PC-9 (cell line): ENCODE measurements around the gene RGS19. TPM values are rescaled to one million over a fixed set of nuclear protein-coding genes. Genes with fewer than 3 reads are reported as not detected.
A peak's percentile ranks its signal among the peaks of the same experiment; 100 is the strongest.

Experiments
- BruUV-seq: library from RNA; stranded (reverse); fragments of 400-500 nt; replicated peaks from 2 replicates; lab custom pipeline; 2021; lab: Mats Ljungman, UMichigan
- CTCF ChIA-PET: fragments of 300-600 bp; sonication (Branson Sonifier 250); formaldehyde crosslinking; loops from one replicate; lab custom pipeline; 2022; ENCODE audit warnings: antibody characterized with exemption; lab: Charles Lee
- POLR2A ChIA-PET: fragments of 300-600 bp; sonication (Branson Sonifier 250); formaldehyde crosslinking; loops from one replicate; lab custom pipeline; 2022; ENCODE audit warnings: antibody characterized with exemption; ENCODE audit not compliant: unreplicated experiment; lab: Charles Lee
- DNase-seq, 2 experiments: peaks; one replicate each; pipeline versions ENCODE4 v3.0.0 to v3.0.0-alpha.2; 2015 to 2022; ENCODE audit warnings: mixed read lengths in 1 of 2
- H2AFZ ChIP-seq: fragments of 200-600 bp; sonication (generic); 2 replicates; pipeline ENCODE4 v1.8.1; 2017; ENCODE audit warnings: antibody characterized with exemption
- H3F3A ChIP-seq: fragments of 200-600 bp; sonication (generic); 2 replicates; pipeline ENCODE4 v1.8.1; 2017; ENCODE audit warnings: antibody characterized with exemption, mild to moderate bottlenecking, low read depth; ENCODE audit not compliant: insufficient read depth
- H3K27ac ChIP-seq: fragments of 200-600 bp; sonication (generic); 2 replicates; pipeline ENCODE4 v1.6.1; 2016; ENCODE audit warnings: mixed run types
- H3K27me3 ChIP-seq: fragments of 200-600 bp; sonication (generic); 2 replicates; pipeline ENCODE4 v1.6.1; 2016; ENCODE audit warnings: low read depth, mixed run types; ENCODE audit not compliant: insufficient read depth
- H3K36me3 ChIP-seq: fragments of 200-600 bp; sonication (generic); 2 replicates; pipeline ENCODE4 v1.6.1; 2016; ENCODE audit warnings: low read depth, mixed run types
- H3K4me1 ChIP-seq: fragments of 200-600 bp; sonication (generic); replicated peaks from 2 replicates; pipeline ENCODE4 v1.6.1; 2016; ENCODE audit warnings: mixed run types; ENCODE audit not compliant: insufficient read depth
- H3K4me2 ChIP-seq: fragments of 200-600 bp; sonication (generic); 2 replicates; pipeline ENCODE4 v1.6.1; 2017; ENCODE audit warnings: mixed run types
- H3K4me3 ChIP-seq: fragments of 200-600 bp; sonication (generic); 2 replicates; pipeline ENCODE4 v1.6.1; 2016; ENCODE audit warnings: mixed run types
- H3K79me2 ChIP-seq: fragments of 200-600 bp; sonication (generic); 2 replicates; pipeline ENCODE4 v1.6.1; 2017; ENCODE audit warnings: low read depth, mixed run types
- H3K9me2 ChIP-seq: fragments of 200-600 bp; sonication (generic); 2 replicates; pipeline ENCODE4 v1.8.1; 2017; ENCODE audit warnings: mild to moderate bottlenecking; ENCODE audit not compliant: insufficient read depth
- H3K9me3 ChIP-seq: fragments of 200-600 bp; sonication (generic); 2 replicates; pipeline ENCODE4 v1.8.1; 2016; ENCODE audit warnings: low read depth; ENCODE audit not compliant: insufficient read depth
- H4K20me1 ChIP-seq: fragments of 200-600 bp; sonication (generic); 2 replicates; pipeline ENCODE4 v1.8.1; 2017; ENCODE audit not compliant: insufficient read depth
- EZH2 ChIP-seq: fragments of 200-600 bp; sonication (generic); IDR thresholded peaks from 2 replicates; pipeline ENCODE4 v1.8.0; 2017; ENCODE audit warnings: antibody characterized with exemption, low read depth
- intact Hi-C: fragments of 100-400 bp; cut with micrococcal nuclease; formaldehyde crosslinking; loops from one replicate; pipeline ENCODE4 v1.10.0; 2022; ENCODE audit not compliant: unreplicated experiment
- total RNA-seq: library from RNA; stranded (reverse); gene quantifications from 2 replicates; pipeline ENCODE4 v1.2.3, GENCODE V29; 2021
- TF ChIP-seq, protein P1 (sequence below): fragments of 200-600 bp; sonication (generic); conservative IDR thresholded peaks from 2 replicates; pipeline ENCODE4 v1.6.1; 2017; ENCODE audit warnings: mixed run types, antibody characterized with exemption, mild to moderate bottlenecking, moderate library complexity

RGS19 gene
- total RNA-seq, 1 experiment from 2014 or later = 33.3 TPM

DNA sequence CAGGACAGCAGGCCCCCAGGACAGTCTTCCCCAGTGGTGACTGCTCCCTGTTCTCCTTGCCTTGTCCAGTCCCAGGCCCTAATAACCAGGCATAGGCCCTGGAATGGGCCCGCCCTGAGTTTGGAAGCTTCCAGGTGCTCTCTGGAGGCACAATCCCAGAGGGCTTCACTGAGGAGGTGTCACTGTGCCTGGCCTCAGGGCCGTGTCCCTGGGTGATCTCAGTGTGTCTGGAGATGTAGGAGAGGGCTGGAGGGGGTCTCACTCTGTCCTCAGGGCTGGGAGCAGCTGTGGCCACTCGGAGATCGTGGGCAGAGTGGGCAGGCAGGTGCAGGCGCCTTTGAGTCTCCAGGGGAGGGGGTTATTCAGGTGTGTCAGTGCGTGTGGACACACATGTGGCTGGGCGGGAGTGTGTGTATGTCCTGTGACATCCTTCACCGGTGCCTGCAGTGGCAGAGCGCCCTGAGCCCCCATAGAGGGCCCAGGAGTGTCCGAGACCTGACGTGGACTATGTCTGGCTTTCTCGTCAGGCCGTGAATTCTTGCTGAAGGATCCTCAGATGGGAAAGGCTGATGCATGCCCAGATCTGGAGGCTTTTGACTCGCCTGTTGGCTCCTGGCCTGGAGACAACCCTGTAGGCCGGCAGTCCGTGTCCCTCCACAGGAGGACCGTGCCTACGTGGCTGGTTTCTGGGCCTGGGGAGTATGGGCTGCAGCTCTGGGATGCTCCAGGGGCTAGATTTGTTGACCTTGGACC is 33.5 kb upstream of the RGS19 start:
- no peaks in the 10 kb centered on the region for H3K9me2 ChIP-seq
- H3F3A ChIP-seq = no peaks in the 10 kb centered on the region
- TF ChIP-seq, protein P1, sequence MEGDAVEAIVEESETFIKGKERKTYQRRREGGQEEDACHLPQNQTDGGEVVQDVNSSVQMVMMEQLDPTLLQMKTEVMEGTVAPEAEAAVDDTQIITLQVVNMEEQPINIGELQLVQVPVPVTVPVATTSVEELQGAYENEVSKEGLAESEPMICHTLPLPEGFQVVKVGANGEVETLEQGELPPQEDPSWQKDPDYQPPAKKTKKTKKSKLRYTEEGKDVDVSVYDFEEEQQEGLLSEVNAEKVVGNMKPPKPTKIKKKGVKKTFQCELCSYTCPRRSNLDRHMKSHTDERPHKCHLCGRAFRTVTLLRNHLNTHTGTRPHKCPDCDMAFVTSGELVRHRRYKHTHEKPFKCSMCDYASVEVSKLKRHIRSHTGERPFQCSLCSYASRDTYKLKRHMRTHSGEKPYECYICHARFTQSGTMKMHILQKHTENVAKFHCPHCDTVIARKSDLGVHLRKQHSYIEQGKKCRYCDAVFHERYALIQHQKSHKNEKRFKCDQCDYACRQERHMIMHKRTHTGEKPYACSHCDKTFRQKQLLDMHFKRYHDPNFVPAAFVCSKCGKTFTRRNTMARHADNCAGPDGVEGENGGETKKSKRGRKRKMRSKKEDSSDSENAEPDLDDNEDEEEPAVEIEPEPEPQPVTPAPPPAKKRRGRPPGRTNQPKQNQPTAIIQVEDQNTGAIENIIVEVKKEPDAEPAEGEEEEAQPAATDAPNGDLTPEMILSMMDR = no peak
- TF ChIP-seq EZH2 = no peak
- H3K4me2 ChIP-seq = no peak overlapping the region
- H3K36me3 ChIP-seq = no peaks in the 10 kb centered on the region
- H3K27me3 ChIP-seq = peaks cover 80% of the 10 kb centered on the region
- peak in 1 of 2 experiments; percentile 35 for DNase-seq
- H3K9me3 ChIP-seq = no peaks in the 10 kb centered on the region
- no peak overlapping the region for H3K27ac ChIP-seq
- no peak overlapping the region for H3K4me3 ChIP-seq
- POLR2A ChIA-PET = no interaction called here
- CTCF ChIA-PET = no interaction called here
- BruUV-seq = no TSS peak
- intact Hi-C loops = no loop called here
- no peaks in the 10 kb centered on the region for H4K20me1 ChIP-seq
- no peak overlapping the region for H2AFZ ChIP-seq
- no peaks in the 10 kb centered on the region for H3K79me2 ChIP-seq
- H3K4me1 ChIP-seq = no peaks in the 10 kb centered on the region

DNA sequence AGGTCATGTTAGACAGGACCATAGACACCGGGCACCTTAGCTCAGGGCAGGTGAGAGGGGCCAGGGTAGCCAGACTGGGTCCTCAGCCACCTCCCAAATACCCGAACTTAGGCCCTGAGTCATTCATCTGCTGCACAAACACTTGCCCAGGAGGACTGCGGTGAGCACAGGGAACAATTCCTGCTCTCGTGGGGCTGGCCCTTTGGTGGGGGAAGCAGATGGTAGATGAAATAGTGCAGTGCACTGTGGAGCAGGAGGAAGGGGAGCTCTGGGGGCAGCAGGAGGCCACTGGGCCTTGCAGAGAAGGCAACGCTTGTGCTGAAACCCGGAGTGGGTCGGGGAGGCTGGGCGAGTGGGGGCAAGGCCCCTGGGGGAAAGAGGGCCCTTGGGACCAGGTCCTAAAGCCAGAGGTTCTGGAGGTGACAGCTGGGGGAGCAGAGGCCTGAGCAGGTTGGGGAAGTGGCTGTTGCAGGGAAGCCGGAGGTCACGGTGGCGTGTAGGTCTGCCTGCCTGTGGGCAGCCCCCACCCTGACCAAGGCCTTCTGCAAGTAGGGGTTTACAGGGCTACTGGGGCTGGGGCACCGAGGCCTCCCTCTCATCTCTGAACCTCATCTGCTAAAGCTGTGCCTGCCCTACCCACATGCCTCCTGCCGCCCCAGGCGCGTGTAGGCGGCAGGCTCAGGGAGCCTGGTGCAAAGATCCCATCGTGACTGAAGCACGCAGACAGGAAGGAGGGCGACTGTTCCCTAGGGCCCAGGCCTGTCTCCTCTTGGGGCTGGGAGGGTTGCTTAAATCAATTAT is 32.7 kb upstream of the RGS19 start:
- POLR2A ChIA-PET = no interaction called here
- H3K79me2 ChIP-seq = no peaks in the 10 kb centered on the region
- intact Hi-C loops = no loop called here
- no peaks in the 10 kb centered on the region for H3K36me3 ChIP-seq
- H3K27ac ChIP-seq = no peak overlapping the region
- H3K9me3 ChIP-seq = no peaks in the 10 kb centered on the region
- no peaks in the 10 kb centered on the region for H4K20me1 ChIP-seq
- CTCF ChIA-PET = no interaction called here
- H3K9me2 ChIP-seq = no peaks in the 10 kb centered on the region
- peaks cover 88% of the 10 kb centered on the region for H3K27me3 ChIP-seq
- H2AFZ ChIP-seq = no peak overlapping the region
- no peak overlapping the region for H3K4me3 ChIP-seq
- H3F3A ChIP-seq = no peaks in the 10 kb centered on the region
- TF ChIP-seq, protein P1 = no peak
- no peak for TF ChIP-seq EZH2
- BruUV-seq = no TSS peak
- no peak overlapping the region for H3K4me2 ChIP-seq
- no peaks in the 10 kb centered on the region for H3K4me1 ChIP-seq
- DNase-seq = peak in 1 of 2 experiments; percentile 13

DNA sequence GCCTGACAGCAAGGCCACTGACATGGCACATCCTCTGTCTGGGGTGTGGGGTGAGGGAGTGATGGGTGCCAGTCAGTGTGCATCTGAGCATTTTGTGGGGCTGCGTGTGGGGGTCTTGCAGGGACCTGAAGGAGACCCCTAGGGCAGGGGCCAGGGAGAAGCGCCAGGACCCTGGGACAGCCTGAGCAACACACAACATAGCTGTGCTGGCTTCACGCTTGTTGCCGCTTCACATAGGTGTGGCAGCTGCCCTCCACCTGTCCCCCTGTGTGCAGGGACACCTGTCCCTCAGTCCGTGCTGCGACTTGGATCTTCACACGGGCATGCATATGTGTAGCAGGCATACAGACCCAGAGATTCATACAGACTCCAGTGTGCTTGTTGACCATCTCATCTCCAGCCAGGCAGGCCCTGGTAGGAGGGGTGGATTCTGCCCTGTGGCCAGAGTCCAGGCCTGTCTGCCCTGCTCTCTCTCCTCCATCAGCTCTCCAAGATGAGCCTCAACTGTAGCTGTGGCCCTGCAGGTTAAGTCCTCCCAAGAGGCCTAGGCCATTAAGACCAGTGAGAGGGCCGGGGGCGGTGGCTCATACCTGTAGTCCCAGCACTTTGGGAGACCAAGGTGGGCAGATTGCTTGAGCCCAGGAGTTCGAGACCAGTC is 31.2 kb upstream of the RGS19 start:
- ChIA-PET CTCF (no interaction called here), POLR2A (no interaction called here)
- Histone ChIP-seq H3K27ac (no peak overlapping the region), H3K9me2 (no peaks in the 10 kb centered on the region), H4K20me1 (no peaks in the 10 kb centered on the region; the same call in 1 of the 2 replicates), H3K27me3 (peaks cover 96% of the 10 kb centered on the region), H3K9me3 (no peaks in the 10 kb centered on the region), H2AFZ (no peak overlapping the region), H3K36me3 (no peaks in the 10 kb centered on the region), H3K4me1 (no peaks in the 10 kb centered on the region), H3K79me2 (no peaks in the 10 kb centered on the region), H3K4me2 (no peak overlapping the region), H3F3A (no peaks in the 10 kb centered on the region), H3K4me3 (no peak overlapping the region)
- TF ChIP-seq EZH2 = no peak
- TF ChIP-seq, protein P1 = no peak
- DNase-seq = peak in 1 of 2 experiments; percentile 18
- no TSS peak for BruUV-seq
- intact Hi-C loops = no loop called here
